ENCODE data around the gene FUT6.

The FUT6 gene

DNA sequence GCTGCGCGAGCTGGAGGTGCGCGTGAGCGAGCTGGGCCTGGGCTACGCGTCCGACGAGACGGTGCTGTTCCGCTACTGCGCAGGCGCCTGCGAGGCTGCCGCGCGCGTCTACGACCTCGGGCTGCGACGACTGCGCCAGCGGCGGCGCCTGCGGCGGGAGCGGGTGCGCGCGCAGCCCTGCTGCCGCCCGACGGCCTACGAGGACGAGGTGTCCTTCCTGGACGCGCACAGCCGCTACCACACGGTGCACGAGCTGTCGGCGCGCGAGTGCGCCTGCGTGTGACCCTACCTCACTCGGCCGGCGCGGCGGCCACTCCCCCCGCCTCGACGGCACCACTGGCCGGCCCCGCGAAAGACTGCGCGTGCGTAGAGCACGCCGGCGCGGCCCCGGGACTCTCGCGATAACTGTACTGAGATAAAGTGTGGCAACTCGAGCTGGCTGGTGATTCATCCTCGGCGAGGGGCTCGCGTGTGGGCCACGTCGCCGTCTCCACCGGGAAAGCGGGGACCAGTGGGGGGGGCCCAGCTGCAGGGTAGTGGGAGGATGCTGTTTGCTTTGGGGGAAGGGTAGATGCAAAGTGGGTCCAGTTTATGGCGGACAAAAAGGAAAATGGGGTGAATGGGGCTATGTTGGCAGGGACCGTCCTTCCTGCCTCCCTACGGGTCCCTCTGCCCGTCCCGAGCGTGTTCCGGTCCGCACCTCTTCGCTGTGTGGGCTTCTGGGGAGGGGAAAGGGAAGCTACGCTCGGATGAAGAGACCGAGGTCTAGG lies 11.4 kb downstream of the FUT6 start:
- TF ChIP-seq, protein P1, sequence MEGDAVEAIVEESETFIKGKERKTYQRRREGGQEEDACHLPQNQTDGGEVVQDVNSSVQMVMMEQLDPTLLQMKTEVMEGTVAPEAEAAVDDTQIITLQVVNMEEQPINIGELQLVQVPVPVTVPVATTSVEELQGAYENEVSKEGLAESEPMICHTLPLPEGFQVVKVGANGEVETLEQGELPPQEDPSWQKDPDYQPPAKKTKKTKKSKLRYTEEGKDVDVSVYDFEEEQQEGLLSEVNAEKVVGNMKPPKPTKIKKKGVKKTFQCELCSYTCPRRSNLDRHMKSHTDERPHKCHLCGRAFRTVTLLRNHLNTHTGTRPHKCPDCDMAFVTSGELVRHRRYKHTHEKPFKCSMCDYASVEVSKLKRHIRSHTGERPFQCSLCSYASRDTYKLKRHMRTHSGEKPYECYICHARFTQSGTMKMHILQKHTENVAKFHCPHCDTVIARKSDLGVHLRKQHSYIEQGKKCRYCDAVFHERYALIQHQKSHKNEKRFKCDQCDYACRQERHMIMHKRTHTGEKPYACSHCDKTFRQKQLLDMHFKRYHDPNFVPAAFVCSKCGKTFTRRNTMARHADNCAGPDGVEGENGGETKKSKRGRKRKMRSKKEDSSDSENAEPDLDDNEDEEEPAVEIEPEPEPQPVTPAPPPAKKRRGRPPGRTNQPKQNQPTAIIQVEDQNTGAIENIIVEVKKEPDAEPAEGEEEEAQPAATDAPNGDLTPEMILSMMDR (conservative IDR thresholded peaks at IDR 0.05; ENCODE audit: low read depth, low read length): no peak
- peak; percentile 57 for DNase-seq (ENCODE audit: low read depth)
- H3K4me3 ChIP-seq (ENCODE audit: low read length): peak overlapping the region; percentile 69

- TF ChIP-seq, protein P1 (conservative IDR thresholded peaks at IDR 0.05; ENCODE audit: low read depth, low read length): no peak
- peak overlapping the region; percentile 36 for H3K4me3 ChIP-seq (ENCODE audit: low read length)
- no peak for DNase-seq (ENCODE audit: low read depth)
Observed at GRCh38 chr19:5827342-5827890, 12.1 kb downstream of the FUT6 start.

- H3K4me3 ChIP-seq (ENCODE audit: low read length): no peak overlapping the region
- TF ChIP-seq, protein P1 (conservative IDR thresholded peaks at IDR 0.05; ENCODE audit: low read depth, low read length): peak; percentile 12
- DNase-seq (ENCODE audit: low read depth): no peak
Observed at GRCh38 chr19:5826531-5827341, 12.8 kb downstream of the FUT6 start.

DNA sequence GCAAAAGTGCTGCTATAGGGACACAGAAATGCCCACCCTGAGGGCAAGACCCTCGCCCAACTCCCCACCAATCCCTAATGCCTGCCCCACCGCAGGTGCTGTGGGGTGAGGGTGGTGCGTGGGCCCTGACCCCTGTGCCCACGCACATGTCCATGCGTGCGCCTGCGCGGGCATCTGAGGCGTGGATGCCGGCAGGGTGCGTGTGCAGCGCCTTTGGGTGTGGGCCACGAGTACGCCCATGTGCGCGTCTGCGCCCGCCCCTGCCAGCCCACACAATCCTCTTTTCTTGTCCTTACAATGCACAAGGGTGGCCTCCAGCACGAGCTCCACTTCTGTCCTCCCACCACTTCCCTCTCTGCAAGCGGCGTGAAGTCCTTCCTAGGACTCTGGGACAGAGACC lies 14.3 kb downstream of the FUT6 start:
- TF ChIP-seq, protein P1 (conservative IDR thresholded peaks at IDR 0.05; ENCODE audit: low read depth, low read length): no peak
- H3K4me3 ChIP-seq (ENCODE audit: low read length): no peak overlapping the region
- DNase-seq (ENCODE audit: low read depth): no peak

GRCh38 chr19:5824751-5825150 lies 14.8 kb downstream of the FUT6 start:
- DNase-seq (ENCODE audit: low read depth): no peak
- no peak overlapping the region for H3K4me3 ChIP-seq (ENCODE audit: low read length)

GRCh38 chr19:5823579-5824281 lies 15.8 kb downstream of the FUT6 start:
- TF ChIP-seq, protein P1 (conservative IDR thresholded peaks at IDR 0.05; ENCODE audit: low read depth, low read length): peak; percentile 32
- no peak for DNase-seq (ENCODE audit: low read depth)
- H3K4me3 ChIP-seq (ENCODE audit: low read length): no peak overlapping the region

More at GRCh38 chr19:5824751-5825150, 14.8 kb downstream of the FUT6 start:
- TF ChIP-seq, protein P1 (conservative IDR thresholded peaks at IDR 0.05; ENCODE audit: low read depth, low read length): no peak
